CD4-positive, alpha-beta T cell treated with Interleukin-17A for 4 hours (primary cell): ENCODE data around the gene AIM2.

Experiments used
- DNase-seq: peaks from one replicate; pipeline ENCODE4 v3.0.0-alpha.2; 2020; ENCODE audit warnings: mixed read lengths

Gene AIM2

GRCh38 chr1:159014003-159014571 lies 62.5 kb downstream of the AIM2 start:
- DNase-seq = no peak

- DNase-seq = peak; percentile 51
Measured at GRCh38 chr1:159012495-159012894, 64.1 kb downstream of the AIM2 start.
